Raji (cell line): ENCODE results near the gene SDS.

Experiments used
- POLR2A ChIP-seq: IDR thresholded peaks from 2 replicates; pipeline ENCODE4 v1.6.1; 2011; ENCODE audit warnings: low read depth, low read length, control low read depth; ENCODE audit not compliant: insufficient read depth

SDS gene

DNA sequence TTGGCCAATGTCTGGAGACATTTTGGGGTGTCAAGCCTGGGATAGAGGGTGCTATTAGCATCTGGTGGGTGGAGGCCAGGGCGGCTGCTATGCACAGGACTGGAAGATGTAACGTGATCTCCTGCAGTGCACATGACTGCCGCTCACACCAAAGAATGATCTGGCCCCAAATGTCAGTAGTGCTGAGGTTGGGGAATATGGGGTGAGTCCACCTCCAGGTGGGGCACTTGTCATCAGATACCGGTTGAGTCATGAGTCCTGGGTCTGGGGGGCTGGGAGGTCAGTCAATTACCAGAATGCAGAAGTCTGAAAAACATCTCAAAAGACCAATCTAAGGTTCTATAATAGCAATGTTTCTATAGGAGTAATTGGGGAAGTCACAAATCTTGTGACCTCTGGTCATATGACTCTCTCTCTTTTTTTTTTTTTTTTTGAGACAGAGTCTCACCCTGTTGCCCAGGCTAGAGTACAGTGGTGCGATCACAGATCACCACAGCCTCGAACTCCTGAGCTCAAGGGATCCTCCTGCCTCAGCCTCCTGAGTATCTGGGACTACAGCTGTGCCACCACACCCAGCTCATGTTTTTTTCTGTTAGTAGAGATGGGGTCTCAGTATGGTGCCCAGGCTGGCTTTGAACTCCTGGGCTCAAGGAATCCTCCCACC is 12.5 kb upstream of the SDS start:
- TF ChIP-seq POLR2A = no peak

DNA sequence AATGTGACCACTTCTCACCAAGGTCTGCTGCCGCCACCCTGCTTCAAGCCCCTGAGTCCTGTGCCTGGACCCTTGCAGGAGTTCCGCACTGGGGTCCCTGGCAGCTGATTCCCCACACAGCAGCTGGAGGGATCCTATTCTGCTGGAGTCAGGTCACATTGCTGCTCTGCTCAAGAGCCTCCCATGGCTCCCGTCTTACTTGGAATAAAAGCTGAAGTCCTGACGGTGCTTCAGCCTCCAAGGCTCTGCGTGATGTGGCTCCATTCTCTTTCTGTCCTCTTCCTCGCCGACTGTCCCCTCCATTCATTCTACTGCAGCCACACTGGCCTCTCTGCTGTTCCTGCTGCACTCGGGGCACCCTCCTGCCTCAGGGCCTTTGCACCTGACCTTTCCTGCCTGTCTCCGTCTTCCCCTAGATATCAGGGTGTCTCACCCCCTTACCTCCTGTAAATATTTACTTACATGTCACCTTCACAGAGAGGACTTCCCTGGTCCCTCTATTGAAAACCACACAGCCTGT is 10.9 kb upstream of the SDS start:
- no peak for TF ChIP-seq POLR2A

DNA sequence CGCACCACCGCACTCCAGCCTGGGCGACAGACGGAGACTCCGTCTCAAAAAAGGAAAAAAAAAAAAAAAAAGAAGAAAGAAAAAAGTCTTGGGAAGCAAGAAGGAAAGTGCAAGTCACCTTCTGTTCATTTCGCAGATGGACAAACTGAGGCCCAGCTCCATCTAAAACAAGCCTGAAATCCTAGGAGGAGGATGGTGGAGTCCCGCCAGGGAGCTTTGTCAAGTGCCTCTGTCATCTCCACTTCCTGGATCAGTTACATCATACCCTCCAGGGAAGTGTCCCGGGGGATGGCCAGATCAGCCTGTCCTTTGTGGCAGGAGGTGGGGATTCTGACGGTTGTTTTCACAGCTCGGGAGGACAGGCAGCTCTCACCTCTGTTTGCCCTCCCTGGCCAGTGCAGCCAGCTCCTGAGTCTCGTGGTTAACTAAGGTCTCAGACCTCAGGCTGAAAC is 9.8 kb upstream of the SDS start:
- TF ChIP-seq POLR2A = no peak

DNA sequence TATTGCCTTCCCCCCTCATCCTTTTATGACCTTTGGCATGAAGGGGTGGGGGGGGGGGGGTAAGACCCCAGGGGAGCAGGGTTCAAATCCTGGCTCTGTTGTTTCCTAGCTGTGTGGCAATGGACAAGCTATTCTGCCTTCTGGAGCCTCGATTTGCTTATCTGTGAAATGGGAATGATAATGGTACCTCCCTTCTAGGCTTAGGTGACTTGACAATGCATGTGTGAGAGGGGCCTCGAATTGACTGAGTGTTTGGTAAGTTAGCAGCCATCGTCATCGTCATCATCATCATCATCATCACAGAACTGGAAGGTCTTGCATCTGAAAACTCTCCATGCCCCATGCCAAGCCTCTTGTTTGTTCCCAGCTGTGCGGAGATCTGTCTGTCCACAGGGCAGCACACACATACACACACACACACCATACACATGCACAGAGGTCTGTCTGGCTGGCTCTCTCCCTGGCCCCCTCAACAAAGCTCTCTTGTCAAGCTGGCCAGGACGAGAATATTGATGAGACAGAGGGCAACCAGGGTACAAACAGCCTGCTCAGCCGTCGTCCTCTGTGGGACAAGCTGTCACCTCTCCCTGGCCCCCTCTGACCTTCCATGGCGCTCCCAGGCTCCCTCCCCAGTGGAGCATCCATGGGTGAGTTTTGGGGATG is 5.9 kb upstream of the SDS start:
- TF ChIP-seq POLR2A = no peak

DNA sequence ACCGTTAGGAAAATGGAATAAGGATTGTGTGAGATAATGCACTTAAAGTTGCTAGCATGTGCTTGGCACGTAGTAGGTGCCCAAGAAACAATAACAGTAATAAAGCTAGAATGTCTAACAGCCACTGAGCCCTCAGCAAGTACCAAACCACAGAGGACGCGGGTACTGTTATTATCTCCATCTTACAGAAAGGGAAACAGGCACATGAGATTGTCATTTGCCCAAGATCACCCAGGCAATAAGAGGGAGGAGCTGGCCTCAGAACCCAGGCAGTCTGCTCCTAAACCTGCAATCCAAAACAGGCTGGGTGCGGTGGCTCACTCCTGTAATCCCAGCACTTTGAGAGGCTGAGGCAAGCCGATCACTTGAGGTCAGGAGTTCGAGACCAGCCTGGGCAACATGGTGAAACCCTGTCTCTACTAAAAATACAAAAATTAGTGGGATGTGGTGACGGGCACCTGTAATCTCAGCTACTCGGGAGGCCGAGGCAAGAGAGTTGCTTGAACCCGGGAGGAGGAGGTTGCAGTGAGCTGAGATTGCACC is 5.1 kb upstream of the SDS start:
- no peak for TF ChIP-seq POLR2A

- TF ChIP-seq POLR2A = no peak
These were observed 4.4 kb upstream of the SDS start for GRCh38 chr12:113407931-113408600.

GRCh38 chr12:113405694-113406093 is 2.0 kb upstream of the SDS start:
- TF ChIP-seq POLR2A = no peak

GRCh38 chr12:113402586-113403260 is 964 bp downstream of the SDS start:
- TF ChIP-seq POLR2A = no peak

DNA sequence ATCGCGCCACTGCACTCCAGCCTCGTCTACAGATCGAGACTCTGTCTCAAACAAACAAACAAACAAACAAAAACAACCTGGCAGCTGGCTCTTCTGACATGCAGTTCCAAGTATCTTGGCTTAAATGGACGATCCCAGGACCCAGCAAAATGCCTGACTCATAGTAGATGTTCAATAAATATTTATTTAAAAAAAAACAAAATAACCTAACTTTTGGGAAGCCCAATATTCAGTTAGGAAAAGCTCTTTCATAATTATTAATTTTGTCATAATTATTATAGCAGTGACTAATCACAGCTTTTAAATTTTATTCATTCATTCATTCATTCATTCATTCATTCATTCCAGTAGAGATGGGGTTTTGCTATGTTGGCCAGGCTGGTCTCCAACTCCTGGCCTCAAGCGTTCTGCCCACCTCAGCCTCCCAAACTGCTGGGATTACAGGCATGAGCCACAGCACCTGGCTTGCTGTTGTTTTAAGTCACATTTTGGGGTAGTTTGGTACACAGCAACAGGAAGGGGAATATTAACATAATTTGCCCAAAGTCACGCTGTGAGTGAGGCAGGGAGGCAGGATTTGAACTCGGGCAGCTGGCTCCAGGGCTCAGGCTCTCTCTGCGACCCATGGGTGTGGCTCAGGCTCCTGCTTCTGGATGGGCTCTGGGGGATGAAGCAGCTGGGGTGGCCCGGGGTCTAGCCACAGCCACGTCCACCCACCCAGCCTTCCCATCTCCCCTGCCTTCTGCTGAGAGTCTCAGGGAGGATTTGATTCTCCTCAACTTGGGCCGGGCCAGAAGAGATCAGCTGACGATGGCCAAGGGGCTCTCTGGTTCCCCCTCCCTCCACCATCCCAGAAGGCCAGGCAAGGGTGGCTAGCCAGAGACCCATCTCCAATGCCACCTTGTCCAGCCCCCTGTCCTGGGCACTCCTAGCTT is 2.4 kb downstream of the SDS start:
- no peak for TF ChIP-seq POLR2A

DNA sequence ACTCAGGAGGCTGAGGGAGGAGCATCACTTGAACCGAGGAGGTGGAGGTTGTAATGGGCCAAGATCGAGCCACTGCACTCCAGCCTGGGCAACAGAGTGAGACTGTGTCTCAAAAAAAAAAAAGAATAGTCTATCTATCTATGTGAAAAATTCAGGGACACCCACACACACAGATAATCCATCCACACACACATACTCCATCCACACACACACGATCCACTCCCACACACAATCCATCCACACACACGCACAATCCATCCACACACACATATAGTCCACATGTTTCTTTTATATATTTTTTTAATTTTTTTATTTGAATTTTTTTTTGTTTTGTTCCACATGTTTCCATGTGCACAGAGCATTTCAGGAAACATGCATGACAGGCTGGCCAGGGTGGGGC is 3.3 kb downstream of the SDS start:
- no peak for TF ChIP-seq POLR2A

DNA sequence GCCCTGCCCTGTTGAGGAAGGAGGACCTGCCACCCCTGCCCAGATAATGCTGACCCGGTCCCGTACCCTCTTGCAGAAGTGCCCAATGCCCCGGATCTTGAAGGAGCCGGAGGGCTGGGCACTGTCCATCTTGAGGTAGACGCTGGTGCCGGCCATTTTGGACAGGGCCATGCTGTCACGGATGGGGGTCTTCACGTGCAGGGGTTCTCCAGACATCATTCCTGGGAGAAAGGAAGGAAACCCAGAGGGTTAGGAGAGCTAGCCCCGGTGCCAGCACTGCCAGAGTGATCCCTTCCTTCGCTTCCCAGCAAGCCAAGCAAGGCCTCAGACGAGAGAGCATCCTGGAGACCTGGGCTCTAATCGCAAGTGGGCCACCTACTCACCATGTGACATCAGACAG is 4.2 kb downstream of the SDS start:
- TF ChIP-seq POLR2A = no peak

DNA sequence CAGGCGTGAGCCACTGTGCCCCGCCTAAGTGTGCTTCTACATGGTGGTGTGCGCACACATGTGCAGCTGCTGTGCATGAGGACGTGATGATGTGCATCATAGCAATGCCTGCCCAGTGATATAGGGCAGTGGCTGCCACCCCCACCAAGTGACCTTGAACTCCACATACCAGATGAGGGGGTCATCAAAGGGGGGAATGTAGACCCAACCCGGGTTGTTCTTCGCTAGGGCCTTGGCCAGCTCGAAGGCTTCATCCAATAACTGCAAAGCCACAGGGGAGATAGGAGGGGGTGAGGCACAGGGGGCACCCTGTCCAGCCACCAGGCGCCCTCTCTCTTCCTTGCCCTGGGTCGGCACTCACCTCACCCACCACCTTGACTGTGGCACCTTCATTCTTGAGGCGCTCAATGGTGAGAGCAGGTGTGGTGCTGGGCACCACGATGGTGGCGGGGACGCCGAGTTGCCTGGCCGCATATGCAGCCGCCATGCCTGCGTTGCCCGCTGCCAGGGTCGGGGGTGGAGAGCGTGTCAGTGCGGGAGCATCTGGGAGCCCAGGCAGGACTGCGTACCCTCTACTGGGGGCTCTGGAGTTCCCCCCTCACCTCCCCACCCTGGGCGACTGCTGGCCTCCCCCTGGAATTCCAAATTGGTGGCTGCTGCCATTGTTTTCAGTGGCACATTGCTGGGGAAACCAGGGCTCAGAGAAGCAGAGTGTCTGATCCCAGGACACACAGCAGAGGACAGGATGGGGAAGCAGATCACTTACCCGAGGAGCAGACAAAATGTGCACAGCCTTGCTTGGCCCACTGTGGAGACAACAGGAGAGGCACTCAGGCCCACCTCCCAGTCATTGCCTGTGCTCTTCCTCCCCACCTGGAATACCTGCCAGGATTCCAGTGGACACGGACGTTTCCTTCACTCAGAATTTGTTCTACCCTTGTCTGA is 5.1 kb downstream of the SDS start:
- TF ChIP-seq POLR2A = no peak
